UCSD-AML1 (cell line): ENCODE data around the gene MYCBP2.
"Not testable (repeated sequence)": the region's sequence is repeated elsewhere in the genome, so short reads cannot be mapped to it uniquely, and the experiment has no call there.

Experiments
- DNase-seq: peaks from one replicate; lab custom pipeline; 2025; ENCODE audit not compliant: unreplicated experiment; lab: John Stamatoyannopoulos, UW

The MYCBP2 gene

GRCh38 chr13:77337159-77337558 lies 10.3 kb upstream of the MYCBP2 start:
- DNase-seq: no peak

GRCh38 chr13:77335543-77335942 lies 8.6 kb upstream of the MYCBP2 start:
- no peak for DNase-seq

GRCh38 chr13:77333594-77333993 lies 6.7 kb upstream of the MYCBP2 start:
- peak; percentile 14 for DNase-seq

- no peak for DNase-seq
Observed at GRCh38 chr13:77331421-77331820, 4.5 kb upstream of the MYCBP2 start.

GRCh38 chr13:77329911-77330584 lies 3.2 kb upstream of the MYCBP2 start:
- no peak for DNase-seq

- DNase-seq: peak; percentile 95
Observed at GRCh38 chr13:77329133-77329910, 2.4 kb upstream of the MYCBP2 start.

GRCh38 chr13:77328819-77329132 lies 1.9 kb upstream of the MYCBP2 start:
- DNase-seq: no peak

GRCh38 chr13:77325371-77325980 lies 1.4 kb downstream of the MYCBP2 start:
- no peak for DNase-seq

- no peak for DNase-seq
Observed at GRCh38 chr13:77323858-77324257, 3.0 kb downstream of the MYCBP2 start.

- no peak for DNase-seq
Observed at GRCh38 chr13:77319536-77319935, 7.4 kb downstream of the MYCBP2 start.

- no peak for DNase-seq
Observed at GRCh38 chr13:77318741-77319140, 8.2 kb downstream of the MYCBP2 start.

GRCh38 chr13:77316430-77316829 lies 10.5 kb downstream of the MYCBP2 start:
- DNase-seq: peak; percentile 48

- DNase-seq: not testable (repeated sequence)
Observed at GRCh38 chr13:77315509-77315908, 11.4 kb downstream of the MYCBP2 start.

- no peak for DNase-seq
Observed at GRCh38 chr13:77313923-77314322, 13.0 kb downstream of the MYCBP2 start.

- no peak for DNase-seq
Observed at GRCh38 chr13:77312311-77312710, 14.6 kb downstream of the MYCBP2 start.

GRCh38 chr13:77310579-77311279 lies 16.2 kb downstream of the MYCBP2 start:
- peak; percentile 10 for DNase-seq

GRCh38 chr13:77310161-77310560 lies 16.7 kb downstream of the MYCBP2 start:
- DNase-seq: no peak

GRCh38 chr13:77309254-77309653 lies 17.6 kb downstream of the MYCBP2 start:
- no peak for DNase-seq

GRCh38 chr13:77306458-77306857 lies 20.4 kb downstream of the MYCBP2 start:
- no peak for DNase-seq

GRCh38 chr13:77305266-77305665 lies 21.6 kb downstream of the MYCBP2 start:
- no peak for DNase-seq

GRCh38 chr13:77300176-77301037 lies 26.5 kb downstream of the MYCBP2 start:
- DNase-seq: peak; percentile 35
